Osteocyte (in vitro differentiated cells): ENCODE data around the gene ZC3H7B. TPM values are rescaled to one million over a fixed set of nuclear protein-coding genes. Genes with fewer than 3 reads are reported as not detected.
A peak's percentile ranks its signal among the peaks of the same experiment; 100 is the strongest.

Experiments
- DNase-seq: peaks from one replicate; pipeline ENCODE4 v3.0.0; 2021; ENCODE audit warnings: mixed read lengths; ENCODE audit not compliant: unreplicated experiment; ENCODE audit errors: extremely low spot score
- H3K27ac Mint-ChIP-seq: one replicate; pipeline ENCODE4 v1.8.0; 2021; ENCODE audit warnings: mild to moderate bottlenecking, mixed read lengths; ENCODE audit not compliant: unreplicated experiment
- H3K27me3 Mint-ChIP-seq: one replicate; pipeline ENCODE4 v1.8.0; 2021; ENCODE audit warnings: mixed read lengths; ENCODE audit not compliant: unreplicated experiment
- H3K36me3 Mint-ChIP-seq: one replicate; pipeline ENCODE4 v1.8.0; 2021; ENCODE audit warnings: mixed read lengths; ENCODE audit not compliant: unreplicated experiment
- H3K4me1 Mint-ChIP-seq: one replicate; pipeline ENCODE4 v1.8.0; 2021; ENCODE audit warnings: mixed read lengths; ENCODE audit not compliant: unreplicated experiment
- H3K4me3 Mint-ChIP-seq: one replicate; pipeline ENCODE4 v1.8.0; 2021; ENCODE audit warnings: mild to moderate bottlenecking, moderate library complexity, mixed read lengths; ENCODE audit not compliant: unreplicated experiment
- H3K9me3 Mint-ChIP-seq: one replicate; pipeline ENCODE4 v1.8.0; 2021; ENCODE audit warnings: mixed read lengths; ENCODE audit not compliant: unreplicated experiment
- CTCF ChIP-seq: fragments of 200-600 bp; sonication (generic); IDR thresholded peaks from 2 replicates; pipeline ENCODE4 v1.5.0; 2021; ENCODE audit warnings: antibody characterized with exemption, mild to moderate bottlenecking, moderate library complexity
- total RNA-seq: library from RNA; stranded (reverse); gene quantifications from 2 replicates; pipeline ENCODE4 v1.2.1, GENCODE V29; 2021

Gene ZC3H7B
- total RNA-seq, 1 donor from 2014 or later, result 82.8 TPM

- TF ChIP-seq CTCF, result no peak
- DNase-seq, result no peak
- no peaks in the 10 kb centered on the region for H3K4me1 Mint-ChIP-seq
- no peaks in the 10 kb centered on the region for H3K27me3 Mint-ChIP-seq
- peaks cover 29% of the 10 kb centered on the region for H3K36me3 Mint-ChIP-seq
- no peak overlapping the region for H3K4me3 Mint-ChIP-seq
- H3K9me3 Mint-ChIP-seq, result no peaks in the 10 kb centered on the region
- no peak overlapping the region for H3K27ac Mint-ChIP-seq
These were observed 33.8 kb downstream of the ZC3H7B start for GRCh38 chr22:41334951-41335635.

- TF ChIP-seq CTCF, result no peak
These were observed 37.4 kb downstream of the ZC3H7B start for GRCh38 chr22:41338614-41339212.

GRCh38 chr22:41339823-41340222 lies 38.5 kb downstream of the ZC3H7B start:
- DNase-seq, result no peak
- peaks cover 30% of the 10 kb centered on the region for H3K36me3 Mint-ChIP-seq
- TF ChIP-seq CTCF, result no peak
- H3K9me3 Mint-ChIP-seq, result no peaks in the 10 kb centered on the region
- H3K4me3 Mint-ChIP-seq, result no peak overlapping the region
- H3K27ac Mint-ChIP-seq, result no peak overlapping the region
- H3K4me1 Mint-ChIP-seq, result no peaks in the 10 kb centered on the region
- no peaks in the 10 kb centered on the region for H3K27me3 Mint-ChIP-seq

More at GRCh38 chr22:41338614-41339212, 37.4 kb downstream of the ZC3H7B start:
- Mint-ChIP-seq H3K4me3 (no peak overlapping the region), H3K27me3 (no peaks in the 10 kb centered on the region), H3K36me3 (peaks cover 24% of the 10 kb centered on the region), H3K9me3 (no peaks in the 10 kb centered on the region), H3K4me1 (no peaks in the 10 kb centered on the region), H3K27ac (no peak overlapping the region)
- DNase-seq, result no peak

DNA sequence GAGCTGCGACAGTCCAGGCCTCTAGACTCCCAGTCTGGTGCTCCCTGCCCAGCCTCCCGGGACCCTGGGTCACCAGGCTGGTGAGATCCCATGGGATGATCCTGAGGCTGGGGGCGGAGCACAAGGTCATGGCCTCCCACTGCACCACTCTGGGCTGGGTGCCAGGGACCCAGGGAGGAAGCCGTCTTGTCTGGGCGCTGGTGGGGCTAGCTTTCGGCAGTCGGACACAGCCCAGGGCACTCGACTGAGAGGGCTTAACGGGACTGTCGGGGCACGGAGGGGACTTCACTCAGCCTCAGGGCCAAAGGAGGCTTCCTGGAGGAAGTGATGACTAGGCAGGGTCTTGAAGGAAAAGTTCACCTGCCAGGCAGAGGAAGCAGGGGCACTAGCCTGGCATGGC lies 39.0 kb downstream of the ZC3H7B start:
- H3K27me3 Mint-ChIP-seq, result no peaks in the 10 kb centered on the region
- peak overlapping the region; percentile 23 for H3K27ac Mint-ChIP-seq
- no peak for TF ChIP-seq CTCF
- no peak for DNase-seq
- no peaks in the 10 kb centered on the region for H3K4me1 Mint-ChIP-seq
- peaks cover 28% of the 10 kb centered on the region for H3K36me3 Mint-ChIP-seq
- H3K9me3 Mint-ChIP-seq, result no peaks in the 10 kb centered on the region
- no peak overlapping the region for H3K4me3 Mint-ChIP-seq

DNA sequence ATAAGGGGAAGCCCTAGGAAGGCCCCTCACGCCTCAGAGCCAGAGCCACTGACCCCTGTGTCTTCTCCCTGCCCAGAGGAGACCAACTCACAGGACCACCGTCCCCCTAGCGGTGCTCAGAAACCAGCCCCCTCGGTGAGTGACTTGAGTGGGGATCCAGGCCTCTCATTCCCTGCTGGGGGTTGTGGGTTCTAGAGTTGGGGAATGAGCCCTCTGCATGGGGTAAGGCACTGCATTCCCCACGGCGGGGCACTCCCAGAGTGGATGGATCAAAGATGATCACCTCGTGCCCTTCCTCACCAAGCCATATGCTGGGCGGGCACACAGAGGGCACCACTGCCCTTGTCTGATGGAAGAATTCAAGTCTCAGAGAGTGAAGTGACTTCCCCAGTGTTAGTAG lies 39.7 kb downstream of the ZC3H7B start:
- DNase-seq, result no peak
- H3K4me3 Mint-ChIP-seq, result no peak overlapping the region
- no peak overlapping the region for H3K27ac Mint-ChIP-seq

More for the DNA sequence above, 39.7 kb downstream of the ZC3H7B start:
- no peaks in the 10 kb centered on the region for H3K4me1 Mint-ChIP-seq
- H3K36me3 Mint-ChIP-seq, result peaks cover 22% of the 10 kb centered on the region
- no peaks in the 10 kb centered on the region for H3K27me3 Mint-ChIP-seq
- no peaks in the 10 kb centered on the region for H3K9me3 Mint-ChIP-seq
- no peak for TF ChIP-seq CTCF
